ENCODE data around the gene NEGR1.

GRCh38 chr1:71350330-71350729 lies 932.0 kb downstream of the NEGR1 start:
- TF ChIP-seq CTCF (IDR thresholded peaks at IDR 0.05; ENCODE audit: extremely low read depth in 1 of 2, insufficient read depth in 1 of 2, low read depth in 1 of 2, low read length in 2 of 2): no peak
- TF ChIP-seq FOS (IDR thresholded peaks at IDR 0.05; ENCODE audit: borderline replicate concordance, insufficient read depth, low read length): no peak
- TF ChIP-seq POLR2A (IDR thresholded peaks at IDR 0.05; ENCODE audit: low read depth, low read length): no peak
- TF ChIP-seq MAX (IDR thresholded peaks at IDR 0.05; ENCODE audit: insufficient read depth, insufficient read length): no peak
- no peak for TF ChIP-seq EZH2 (IDR thresholded peaks at IDR 0.05; ENCODE audit: borderline replicate concordance, low read depth, low read length, severe bottlenecking)
- no peak for TF ChIP-seq JUN (IDR thresholded peaks at IDR 0.05; ENCODE audit: borderline replicate concordance, insufficient read depth, insufficient read length, low read depth)
